Measurements from ENCODE around the gene STARD9. TPM values are rescaled to one million over a fixed set of nuclear protein-coding genes. Genes with fewer than 3 reads are reported as not detected.

Gene STARD9
- total and polyA plus RNA-seq, 9 of the 15 experiments (the other 6 are each of a cell fraction or from before 2014, with no cell fraction given): 0.45 to 6.0 (median 3.6) TPM

- DNase-seq (ENCODE audit: extremely low read depth in 1 of 4, low spot score in 3 of 4) (peak; percentile 32 to 69 (median 46)), ATAC-seq (peak; percentile 91), FAIRE-seq (peak; percentile 93)
- in situ Hi-C loops (cut with MboI) (no loop called here), intact Hi-C loops (cut with micrococcal nuclease) (no loop called here)
- Histone ChIP-seq H3K4me3 (no peak overlapping the region), H4K20me1 (replicated peaks; ENCODE audit: control insufficient read depth, insufficient read depth, low read length) (no peaks in the 10 kb centered on the region), H3K27me3 (ENCODE audit: control insufficient read depth in 2 of 2, insufficient read depth in 2 of 2, low read length in 2 of 2) (no peaks in the 10 kb centered on the region), H3K36me3 (ENCODE audit: control insufficient read depth, insufficient read depth, low read length) (no peaks in the 10 kb centered on the region), H3K9ac (ENCODE audit: insufficient read depth in 1 of 2, low read depth in 2 of 2, low read length in 2 of 2) (no peak overlapping the region), H3K9me1 (ENCODE audit: control insufficient read depth, insufficient read depth, low read length) (no peaks in the 10 kb centered on the region), H3K4me1 (replicated peaks in 1 of 2; ENCODE audit: control insufficient read depth in 2 of 2, insufficient read depth in 2 of 2, low read length in 2 of 2) (peaks cover 3 to 16% of the 10 kb centered on the region in 2 experiments; a peak in 3 of 5 replicates), H2AFZ (ENCODE audit: low read depth, low read length) (peak overlapping the region; percentile 74), H3K4me2 (ENCODE audit: insufficient read depth, low read length) (peak overlapping the region; percentile 57), H3K79me2 (ENCODE audit: control insufficient read depth, insufficient read depth, low read length) (no peaks in the 10 kb centered on the region), H3K9me3 (replicated peaks; ENCODE audit: control insufficient read depth, insufficient read depth, low read depth, low read length) (no peaks in the 10 kb centered on the region), H3K27ac (ENCODE audit: extremely low read depth, low read depth, low read length) (peak overlapping the region; percentile 40; the same call in 2 of the 3 replicates)
- BruUV-seq (replicated peaks): no TSS peak
- 25% methylated on average over 3 of the region's 3 CpGs for WGBS (ENCODE audit: insufficient coverage, low coverage, missing lambda C conversion rate)
- ChIA-PET POLR2A (interaction anchor here (0.7 to 1.4 kb wide), 2 partner anchors 11 to 112 kb away, joined by 3 to 6 read pairs; no protein-coding TSS in a partner anchor), CTCF (ENCODE audit: low intra/inter-chr PET ratio) (no interaction called here)
- TF ChIP-seq ZFP36 (IDR thresholded peaks at IDR 0.05; ENCODE audit: low read depth, low read length, partially characterized antibody) (peak; percentile 10), BRD4 (IDR thresholded peaks at IDR 0.05) (no peak), GATA2 (CRISPR knock-in tag; IDR thresholded peaks at IDR 0.05) (no peak), MYC (IDR thresholded peaks at IDR 0.05; ENCODE audit: low read depth, low read length) (peak; percentile 36; the same call in 1 of the 2 replicates), MYC (CRISPR knock-in tag; IDR thresholded peaks at IDR 0.05; ENCODE audit: borderline replicate concordance, low read depth) (no peak), TEAD2 (tag; IDR thresholded peaks at IDR 0.05) (no peak), POLR2B (IDR thresholded peaks at IDR 0.05; ENCODE audit: low read depth, partially characterized antibody) (no peak), CEBPB (tag; IDR thresholded peaks at IDR 0.05) (peak; percentile 69), NCOR1 (IDR thresholded peaks at IDR 0.05) (no peak), NEUROD1 (IDR thresholded peaks at IDR 0.05; ENCODE audit: borderline replicate concordance, low read depth, low read length, partially characterized antibody) (no peak), FOXM1 (IDR thresholded peaks at IDR 0.05; ENCODE audit: low read depth) (peak; percentile 31; the same call in 1 of the 2 replicates), FOXM1 (CRISPR knock-in tag; IDR thresholded peaks at IDR 0.05; ENCODE audit: low read depth) (no peak), NCOA2 (IDR thresholded peaks at IDR 0.05; ENCODE audit: partially characterized antibody in 2 of 2) (peak in 1 of 2 experiments; percentile 92), SRF (CRISPR knock-in tag; IDR thresholded peaks at IDR 0.05) (no peak), RBM25 (IDR thresholded peaks at IDR 0.05; ENCODE audit: low read depth, low read length, severe bottlenecking) (peak; percentile 27), NRF1 (conservative IDR thresholded peaks at IDR 0.05 in 1 of 2, IDR thresholded peaks at IDR 0.05 in 1 of 2) (peak in 1 of 2 experiments; percentile 42; a peak in 2 of 4 replicates), NFATC3 (IDR thresholded peaks at IDR 0.05) (peak; percentile 76; the same call in 1 of the 2 replicates), ZNF121 (CRISPR knock-in tag; conservative IDR thresholded peaks at IDR 0.05) (no peak), ZBTB11 (CRISPR knock-in tag; IDR thresholded peaks at IDR 0.05) (no peak)
These were observed 27.1 kb downstream of the STARD9 start for GRCh38 chr15:42602501-42602900.
